ENCODE results near the gene TMEM131L. TPM values are rescaled to one million over a fixed set of nuclear protein-coding genes. Genes with fewer than 3 reads are reported as not detected.

TMEM131L gene
- total RNA-seq, 1 donor from 2014 or later = 18.6 TPM

- H3K27ac ChIP-seq (ENCODE audit: low read depth, low read length) = no peak overlapping the region
- FAIRE-seq (no peak), DNase-seq (ENCODE audit: low read depth) (no peak)
- no peak overlapping the region for H3K9ac ChIP-seq (ENCODE audit: low read length)
- no peak overlapping the region for H3K4me3 ChIP-seq (ENCODE audit: insufficient read depth, low read depth, low read length)
- TF ChIP-seq, protein P1, sequence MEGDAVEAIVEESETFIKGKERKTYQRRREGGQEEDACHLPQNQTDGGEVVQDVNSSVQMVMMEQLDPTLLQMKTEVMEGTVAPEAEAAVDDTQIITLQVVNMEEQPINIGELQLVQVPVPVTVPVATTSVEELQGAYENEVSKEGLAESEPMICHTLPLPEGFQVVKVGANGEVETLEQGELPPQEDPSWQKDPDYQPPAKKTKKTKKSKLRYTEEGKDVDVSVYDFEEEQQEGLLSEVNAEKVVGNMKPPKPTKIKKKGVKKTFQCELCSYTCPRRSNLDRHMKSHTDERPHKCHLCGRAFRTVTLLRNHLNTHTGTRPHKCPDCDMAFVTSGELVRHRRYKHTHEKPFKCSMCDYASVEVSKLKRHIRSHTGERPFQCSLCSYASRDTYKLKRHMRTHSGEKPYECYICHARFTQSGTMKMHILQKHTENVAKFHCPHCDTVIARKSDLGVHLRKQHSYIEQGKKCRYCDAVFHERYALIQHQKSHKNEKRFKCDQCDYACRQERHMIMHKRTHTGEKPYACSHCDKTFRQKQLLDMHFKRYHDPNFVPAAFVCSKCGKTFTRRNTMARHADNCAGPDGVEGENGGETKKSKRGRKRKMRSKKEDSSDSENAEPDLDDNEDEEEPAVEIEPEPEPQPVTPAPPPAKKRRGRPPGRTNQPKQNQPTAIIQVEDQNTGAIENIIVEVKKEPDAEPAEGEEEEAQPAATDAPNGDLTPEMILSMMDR (IDR thresholded peaks at IDR 0.05; ENCODE audit: insufficient read depth, low read depth, low read length) = no peak
- TF ChIP-seq EZH2 (IDR thresholded peaks at IDR 0.05; ENCODE audit: insufficient read depth, low read length) = no peak
- H2AFZ ChIP-seq (ENCODE audit: low read depth, low read length) = no peak overlapping the region
- Mint-ChIP-seq H3K9me3 (ENCODE audit: unreplicated experiment) (no peaks in the 10 kb centered on the region), H3K36me3 (ENCODE audit: low read depth, unreplicated experiment) (no peaks in the 10 kb centered on the region), H3K4me3 (ENCODE audit: unreplicated experiment) (no peak overlapping the region), H3K27me3 (ENCODE audit: low read depth, unreplicated experiment) (peaks cover 2% of the 10 kb centered on the region), H3K27ac (ENCODE audit: unreplicated experiment) (no peak overlapping the region), H3K4me1 (ENCODE audit: low read depth, unreplicated experiment) (peaks cover 4% of the 10 kb centered on the region)
- no peaks in the 10 kb centered on the region for H3K79me2 ChIP-seq (ENCODE audit: insufficient read depth, low read length)
- H3K27me3 ChIP-seq (ENCODE audit: insufficient read depth, low read length) = no peaks in the 10 kb centered on the region
- H3K36me3 ChIP-seq (ENCODE audit: insufficient read depth, low read length) = no peaks in the 10 kb centered on the region
- H3K4me2 ChIP-seq (ENCODE audit: low read length) = no peak overlapping the region
- peaks cover 1% of the 10 kb centered on the region for H3K4me1 ChIP-seq (ENCODE audit: insufficient read depth, low read length)
- H3K9me3 ChIP-seq (ENCODE audit: insufficient read depth, low read depth, low read length) = no peaks in the 10 kb centered on the region
- H4K20me1 ChIP-seq (ENCODE audit: insufficient read depth, low read length) = no peaks in the 10 kb centered on the region
Measured at GRCh38 chr4:153646978-153647377, 180.8 kb downstream of the TMEM131L start.

- H3K27ac Mint-ChIP-seq (ENCODE audit: unreplicated experiment) = no peak overlapping the region
Measured at GRCh38 chr4:153647975-153648374, 181.8 kb downstream of the TMEM131L start.

GRCh38 chr4:153649572-153649991 is 183.4 kb downstream of the TMEM131L start:
- no peak for FAIRE-seq
- Histone ChIP-seq H4K20me1 (ENCODE audit: insufficient read depth, low read length) (no peaks in the 10 kb centered on the region), H3K27me3 (ENCODE audit: insufficient read depth, low read length) (no peaks in the 10 kb centered on the region), H3K4me1 (ENCODE audit: insufficient read depth, low read length) (peaks cover 4% of the 10 kb centered on the region), H3K4me3 (ENCODE audit: insufficient read depth, low read depth, low read length) (no peak overlapping the region), H3K4me2 (ENCODE audit: low read length) (no peak overlapping the region), H3K9ac (ENCODE audit: low read length) (no peak overlapping the region), H3K79me2 (ENCODE audit: insufficient read depth, low read length) (no peaks in the 10 kb centered on the region), H3K36me3 (ENCODE audit: insufficient read depth, low read length) (no peaks in the 10 kb centered on the region), H2AFZ (ENCODE audit: low read depth, low read length) (no peak overlapping the region), H3K27ac (ENCODE audit: low read depth, low read length) (no peak overlapping the region), H3K9me3 (ENCODE audit: insufficient read depth, low read depth, low read length) (no peaks in the 10 kb centered on the region)
- H3K4me1 Mint-ChIP-seq (ENCODE audit: low read depth, unreplicated experiment) = peaks cover 4% of the 10 kb centered on the region
- no peaks in the 10 kb centered on the region for H3K9me3 Mint-ChIP-seq (ENCODE audit: unreplicated experiment)
- no peak overlapping the region for H3K4me3 Mint-ChIP-seq (ENCODE audit: unreplicated experiment)
- TF ChIP-seq, protein P1 (IDR thresholded peaks at IDR 0.05; ENCODE audit: insufficient read depth, low read depth, low read length) = no peak
- TF ChIP-seq EZH2 (IDR thresholded peaks at IDR 0.05; ENCODE audit: insufficient read depth, low read length) = no peak
- H3K36me3 Mint-ChIP-seq (ENCODE audit: low read depth, unreplicated experiment) = no peaks in the 10 kb centered on the region
- peak; percentile 9 for DNase-seq (ENCODE audit: low read depth)
- peaks cover 2% of the 10 kb centered on the region for H3K27me3 Mint-ChIP-seq (ENCODE audit: low read depth, unreplicated experiment)
- no peak overlapping the region for H3K27ac Mint-ChIP-seq (ENCODE audit: unreplicated experiment)

More at GRCh38 chr4:153647975-153648374, 181.8 kb downstream of the TMEM131L start:
- H3K36me3 Mint-ChIP-seq (ENCODE audit: low read depth, unreplicated experiment) = no peaks in the 10 kb centered on the region
- H3K9me3 Mint-ChIP-seq (ENCODE audit: unreplicated experiment) = no peaks in the 10 kb centered on the region
- no peak overlapping the region for H3K4me3 Mint-ChIP-seq (ENCODE audit: unreplicated experiment)
- Histone ChIP-seq H3K79me2 (ENCODE audit: insufficient read depth, low read length) (no peaks in the 10 kb centered on the region), H4K20me1 (ENCODE audit: insufficient read depth, low read length) (no peaks in the 10 kb centered on the region), H2AFZ (ENCODE audit: low read depth, low read length) (no peak overlapping the region), H3K9me3 (ENCODE audit: insufficient read depth, low read depth, low read length) (no peaks in the 10 kb centered on the region), H3K27ac (ENCODE audit: low read depth, low read length) (no peak overlapping the region), H3K4me2 (ENCODE audit: low read length) (no peak overlapping the region), H3K4me1 (ENCODE audit: insufficient read depth, low read length) (peaks cover 4% of the 10 kb centered on the region), H3K36me3 (ENCODE audit: insufficient read depth, low read length) (no peaks in the 10 kb centered on the region), H3K4me3 (ENCODE audit: insufficient read depth, low read depth, low read length) (no peak overlapping the region), H3K9ac (ENCODE audit: low read length) (no peak overlapping the region), H3K27me3 (ENCODE audit: insufficient read depth, low read length) (no peaks in the 10 kb centered on the region)
- no peak for TF ChIP-seq EZH2 (IDR thresholded peaks at IDR 0.05; ENCODE audit: insufficient read depth, low read length)
- TF ChIP-seq, protein P1 (IDR thresholded peaks at IDR 0.05; ENCODE audit: insufficient read depth, low read depth, low read length) = no peak
- no peak for FAIRE-seq
- H3K27me3 Mint-ChIP-seq (ENCODE audit: low read depth, unreplicated experiment) = peaks cover 2% of the 10 kb centered on the region
- peaks cover 4% of the 10 kb centered on the region for H3K4me1 Mint-ChIP-seq (ENCODE audit: low read depth, unreplicated experiment)
- DNase-seq (ENCODE audit: low read depth) = no peak

All from astrocyte (in vitro differentiated cells and primary cell).